Endometrial microvascular endothelial cells (primary cell): ENCODE measurements around the gene USP4. TPM values are rescaled to one million over a fixed set of nuclear protein-coding genes. Genes with fewer than 3 reads are reported as not detected.

Experiments
- in situ Hi-C: cut with HindIII; loops from 2 replicates; pipeline ENCODE4 v1.10.0; 2017; ENCODE audit warnings: low sequenced_read_pairs, low pct_unique_long_range_greater_than_20kb; ENCODE audit errors: inconsistent ontology term
- total RNA-seq: library from RNA; depleted of rRNA; stranded (reverse); fragments of >200 nt; gene quantifications from one replicate; pipeline ENCODE4 v1.2.3, GENCODE V29; 2015; ENCODE audit errors: inconsistent ontology term

The USP4 gene
- total RNA-seq, 1 donor from 2014 or later: 16.7 TPM

- in situ Hi-C loops: no loop called here
Observed at GRCh38 chr3:49305608-49306007, 34.2 kb downstream of the USP4 start.

GRCh38 chr3:49302613-49303012 lies 37.2 kb downstream of the USP4 start:
- in situ Hi-C loops: no loop called here

- in situ Hi-C loops: no loop called here
Observed at GRCh38 chr3:49300595-49300994, 39.3 kb downstream of the USP4 start.

GRCh38 chr3:49298511-49298910 lies 41.3 kb downstream of the USP4 start:
- in situ Hi-C loops: no loop called here

- in situ Hi-C loops: no loop called here
Observed at GRCh38 chr3:49296781-49297411, 43.0 kb downstream of the USP4 start.

GRCh38 chr3:49295489-49296058 lies 44.3 kb downstream of the USP4 start:
- in situ Hi-C loops: no loop called here

GRCh38 chr3:49294343-49294742 lies 45.5 kb downstream of the USP4 start:
- in situ Hi-C loops: no loop called here

- in situ Hi-C loops: no loop called here
Observed at GRCh38 chr3:49283997-49284396, 55.9 kb downstream of the USP4 start.

- in situ Hi-C loops: no loop called here
Observed at GRCh38 chr3:49279376-49279775, 60.5 kb downstream of the USP4 start.

- in situ Hi-C loops: no loop called here
Observed at GRCh38 chr3:49278548-49278947, 61.3 kb downstream of the USP4 start.

- in situ Hi-C loops: no loop called here
Observed at GRCh38 chr3:49277383-49277775, 62.5 kb downstream of the USP4 start.

GRCh38 chr3:49276475-49277382 lies 63.1 kb downstream of the USP4 start, which contains the start of gene C3orf62:
TSS of gene C3orf62 (minus strand) at chr3:49277232. CDS start at chr3:49276872, 360 bp downstream.
- in situ Hi-C loops: no loop called here

- in situ Hi-C loops: no loop called here
Observed at GRCh38 chr3:49273825-49274532, 65.9 kb downstream of the USP4 start.

GRCh38 chr3:49271047-49271446 lies 68.8 kb downstream of the USP4 start:
- in situ Hi-C loops: no loop called here

GRCh38 chr3:49270156-49270500 lies 69.7 kb downstream of the USP4 start:
- in situ Hi-C loops: no loop called here

- in situ Hi-C loops: no loop called here
Observed at GRCh38 chr3:49269443-49270155, 70.3 kb downstream of the USP4 start.

- in situ Hi-C loops: no loop called here
Observed at GRCh38 chr3:49266410-49267095, 73.3 kb downstream of the USP4 start.

GRCh38 chr3:49265661-49266386 lies 74.0 kb downstream of the USP4 start:
- in situ Hi-C loops: no loop called here
